Measurements from ENCODE around the gene FBLN7. TPM values are rescaled to one million over a fixed set of nuclear protein-coding genes. Genes with fewer than 3 reads are reported as not detected.
"Not testable (repeated sequence)": the region's sequence is repeated elsewhere in the genome, so short reads cannot be mapped to it uniquely, and the experiment has no call there.

The FBLN7 gene
- total and polyA plus RNA-seq, 4 donors, result 0.60 to 2.4 (median 1.9) TPM

DNA sequence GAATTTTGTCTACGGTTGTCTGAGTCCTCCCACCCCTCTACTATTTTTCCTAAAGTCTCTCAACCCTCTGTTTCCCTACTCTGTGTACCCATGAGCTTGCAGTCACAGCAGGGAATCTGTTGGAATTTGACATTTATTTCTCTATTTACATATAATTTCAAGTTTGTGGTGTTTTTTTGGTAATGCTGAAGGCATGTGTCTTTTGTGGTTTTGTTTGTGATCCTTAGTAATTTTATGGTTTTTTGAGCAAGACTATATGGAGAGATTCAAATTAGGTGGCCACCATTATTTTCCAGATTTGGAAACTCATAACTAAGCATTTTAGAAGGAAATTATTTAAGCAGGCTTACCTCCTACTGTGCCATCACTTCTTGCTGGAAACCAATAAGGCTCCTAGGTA, 27.2 kb upstream of the FBLN7 start (continued):
- no peak for TF ChIP-seq TAF1 (conservative IDR thresholded peaks at IDR 0.05)

DNA sequence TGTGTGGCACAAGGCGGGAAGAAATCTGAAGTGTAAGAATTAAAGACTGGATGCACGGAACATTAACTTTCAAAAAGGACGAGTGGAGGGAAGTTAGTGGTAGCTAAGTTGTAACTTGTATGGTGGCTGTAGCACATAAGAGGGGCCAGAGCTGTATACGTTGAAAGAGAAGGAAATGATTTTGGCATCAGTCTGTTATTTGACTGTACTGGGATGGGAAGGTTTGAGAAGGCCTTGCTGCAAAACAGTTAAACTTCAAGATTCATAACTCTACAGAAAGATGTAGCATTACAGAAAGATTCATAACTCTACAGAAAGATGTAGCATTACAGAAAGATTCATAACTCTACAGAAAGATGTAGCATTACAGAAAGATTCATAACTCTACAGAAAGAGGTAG, 24.8 kb upstream of the FBLN7 start:
- H3K9me3 ChIP-seq (ENCODE audit: control insufficient read depth in 4 of 4, low read length in 3 of 4), result peaks cover 0 to 11% (median under 1%) of the 10 kb centered on the region in 4 donors
- not testable (repeated sequence) for DNase-seq (ENCODE audit: low spot score); H3K27ac ChIP-seq (ENCODE audit: low read depth in 1 of 2, low read length in 2 of 2); H3K4me3 ChIP-seq (ENCODE audit: low read depth in 1 of 3, low read length in 3 of 3); H3K9ac ChIP-seq (ENCODE audit: low read depth in 1 of 2, low read length in 2 of 2); H3K4me1 ChIP-seq (ENCODE audit: control insufficient read depth in 4 of 4, insufficient read depth in 4 of 4, low read length in 3 of 4); H3K27me3 ChIP-seq (ENCODE audit: control insufficient read depth in 4 of 4, insufficient read depth in 4 of 4, low read length in 3 of 4)
- H3K36me3 ChIP-seq (ENCODE audit: control insufficient read depth in 4 of 4, insufficient read depth in 3 of 4, low read depth in 1 of 4, low read length in 3 of 4), result peaks cover 7 to 32% (median 18%) of the 10 kb centered on the region in 4 donors
- WGBS, result 98% methylated on average over 4 of the region's 4 CpGs

DNA sequence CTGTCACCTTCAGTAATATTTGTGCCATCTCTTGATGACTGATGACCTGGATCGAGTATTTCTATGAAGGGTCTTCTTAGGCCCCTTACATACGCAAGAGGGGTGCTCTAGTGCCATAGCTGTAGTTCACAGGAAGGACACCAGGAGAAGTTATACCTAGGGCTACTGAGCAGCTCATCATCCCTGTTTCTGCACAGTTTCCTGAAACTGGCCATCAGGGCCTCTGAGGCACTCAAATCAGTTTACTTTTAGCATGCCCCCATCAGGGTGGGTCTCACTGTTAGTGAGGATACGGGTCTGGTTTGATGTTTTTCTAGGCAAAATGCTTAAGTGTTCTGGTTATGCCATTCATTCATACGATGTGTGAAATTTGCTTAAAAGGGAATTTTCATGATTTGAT, 20.0 kb upstream of the FBLN7 start:
- TF ChIP-seq RXRA (IDR thresholded peaks at IDR 0.05), result no peak
- no peak for TF ChIP-seq GABPA (IDR thresholded peaks at IDR 0.05 in 1 of 2, conservative IDR thresholded peaks at IDR 0.05 in 1 of 2)
- TF ChIP-seq TAF1 (conservative IDR thresholded peaks at IDR 0.05), result no peak
- no peak for TF ChIP-seq HNF4G (IDR thresholded peaks at IDR 0.05)
- TF ChIP-seq, protein P1, sequence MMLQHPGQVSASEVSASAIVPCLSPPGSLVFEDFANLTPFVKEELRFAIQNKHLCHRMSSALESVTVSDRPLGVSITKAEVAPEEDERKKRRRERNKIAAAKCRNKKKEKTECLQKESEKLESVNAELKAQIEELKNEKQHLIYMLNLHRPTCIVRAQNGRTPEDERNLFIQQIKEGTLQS (IDR thresholded peaks at IDR 0.05), result no peak
- TF ChIP-seq FOXA1 (IDR thresholded peaks at IDR 0.05), result no peak
- no peak for TF ChIP-seq YY1 (IDR thresholded peaks at IDR 0.05)
- no peak for TF ChIP-seq HNF4A (conservative IDR thresholded peaks at IDR 0.05)
- TF ChIP-seq, protein P2, sequence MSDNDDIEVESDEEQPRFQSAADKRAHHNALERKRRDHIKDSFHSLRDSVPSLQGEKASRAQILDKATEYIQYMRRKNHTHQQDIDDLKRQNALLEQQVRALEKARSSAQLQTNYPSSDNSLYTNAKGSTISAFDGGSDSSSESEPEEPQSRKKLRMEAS (IDR thresholded peaks at IDR 0.05), result no peak
- no peak for TF ChIP-seq EGR1 (IDR thresholded peaks at IDR 0.05; ENCODE audit: low read depth in 2 of 2)
- TF ChIP-seq, protein P3, sequence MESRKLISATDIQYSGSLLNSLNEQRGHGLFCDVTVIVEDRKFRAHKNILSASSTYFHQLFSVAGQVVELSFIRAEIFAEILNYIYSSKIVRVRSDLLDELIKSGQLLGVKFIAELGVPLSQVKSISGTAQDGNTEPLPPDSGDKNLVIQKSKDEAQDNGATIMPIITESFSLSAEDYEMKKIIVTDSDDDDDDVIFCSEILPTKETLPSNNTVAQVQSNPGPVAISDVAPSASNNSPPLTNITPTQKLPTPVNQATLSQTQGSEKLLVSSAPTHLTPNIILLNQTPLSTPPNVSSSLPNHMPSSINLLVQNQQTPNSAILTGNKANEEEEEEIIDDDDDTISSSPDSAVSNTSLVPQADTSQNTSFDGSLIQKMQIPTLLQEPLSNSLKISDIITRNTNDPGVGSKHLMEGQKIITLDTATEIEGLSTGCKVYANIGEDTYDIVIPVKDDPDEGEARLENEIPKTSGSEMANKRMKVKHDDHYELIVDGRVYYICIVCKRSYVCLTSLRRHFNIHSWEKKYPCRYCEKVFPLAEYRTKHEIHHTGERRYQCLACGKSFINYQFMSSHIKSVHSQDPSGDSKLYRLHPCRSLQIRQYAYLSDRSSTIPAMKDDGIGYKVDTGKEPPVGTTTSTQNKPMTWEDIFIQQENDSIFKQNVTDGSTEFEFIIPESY (IDR thresholded peaks at IDR 0.05), result no peak
- no peak for TF ChIP-seq FOXA2 (IDR thresholded peaks at IDR 0.05)
- TF ChIP-seq, protein P4, sequence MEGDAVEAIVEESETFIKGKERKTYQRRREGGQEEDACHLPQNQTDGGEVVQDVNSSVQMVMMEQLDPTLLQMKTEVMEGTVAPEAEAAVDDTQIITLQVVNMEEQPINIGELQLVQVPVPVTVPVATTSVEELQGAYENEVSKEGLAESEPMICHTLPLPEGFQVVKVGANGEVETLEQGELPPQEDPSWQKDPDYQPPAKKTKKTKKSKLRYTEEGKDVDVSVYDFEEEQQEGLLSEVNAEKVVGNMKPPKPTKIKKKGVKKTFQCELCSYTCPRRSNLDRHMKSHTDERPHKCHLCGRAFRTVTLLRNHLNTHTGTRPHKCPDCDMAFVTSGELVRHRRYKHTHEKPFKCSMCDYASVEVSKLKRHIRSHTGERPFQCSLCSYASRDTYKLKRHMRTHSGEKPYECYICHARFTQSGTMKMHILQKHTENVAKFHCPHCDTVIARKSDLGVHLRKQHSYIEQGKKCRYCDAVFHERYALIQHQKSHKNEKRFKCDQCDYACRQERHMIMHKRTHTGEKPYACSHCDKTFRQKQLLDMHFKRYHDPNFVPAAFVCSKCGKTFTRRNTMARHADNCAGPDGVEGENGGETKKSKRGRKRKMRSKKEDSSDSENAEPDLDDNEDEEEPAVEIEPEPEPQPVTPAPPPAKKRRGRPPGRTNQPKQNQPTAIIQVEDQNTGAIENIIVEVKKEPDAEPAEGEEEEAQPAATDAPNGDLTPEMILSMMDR (IDR thresholded peaks at IDR 0.05; ENCODE audit: low read depth, low read length, missing input control), result no peak
- TF ChIP-seq RAD21 (IDR thresholded peaks at IDR 0.05), result no peak
- TF ChIP-seq, protein P5, sequence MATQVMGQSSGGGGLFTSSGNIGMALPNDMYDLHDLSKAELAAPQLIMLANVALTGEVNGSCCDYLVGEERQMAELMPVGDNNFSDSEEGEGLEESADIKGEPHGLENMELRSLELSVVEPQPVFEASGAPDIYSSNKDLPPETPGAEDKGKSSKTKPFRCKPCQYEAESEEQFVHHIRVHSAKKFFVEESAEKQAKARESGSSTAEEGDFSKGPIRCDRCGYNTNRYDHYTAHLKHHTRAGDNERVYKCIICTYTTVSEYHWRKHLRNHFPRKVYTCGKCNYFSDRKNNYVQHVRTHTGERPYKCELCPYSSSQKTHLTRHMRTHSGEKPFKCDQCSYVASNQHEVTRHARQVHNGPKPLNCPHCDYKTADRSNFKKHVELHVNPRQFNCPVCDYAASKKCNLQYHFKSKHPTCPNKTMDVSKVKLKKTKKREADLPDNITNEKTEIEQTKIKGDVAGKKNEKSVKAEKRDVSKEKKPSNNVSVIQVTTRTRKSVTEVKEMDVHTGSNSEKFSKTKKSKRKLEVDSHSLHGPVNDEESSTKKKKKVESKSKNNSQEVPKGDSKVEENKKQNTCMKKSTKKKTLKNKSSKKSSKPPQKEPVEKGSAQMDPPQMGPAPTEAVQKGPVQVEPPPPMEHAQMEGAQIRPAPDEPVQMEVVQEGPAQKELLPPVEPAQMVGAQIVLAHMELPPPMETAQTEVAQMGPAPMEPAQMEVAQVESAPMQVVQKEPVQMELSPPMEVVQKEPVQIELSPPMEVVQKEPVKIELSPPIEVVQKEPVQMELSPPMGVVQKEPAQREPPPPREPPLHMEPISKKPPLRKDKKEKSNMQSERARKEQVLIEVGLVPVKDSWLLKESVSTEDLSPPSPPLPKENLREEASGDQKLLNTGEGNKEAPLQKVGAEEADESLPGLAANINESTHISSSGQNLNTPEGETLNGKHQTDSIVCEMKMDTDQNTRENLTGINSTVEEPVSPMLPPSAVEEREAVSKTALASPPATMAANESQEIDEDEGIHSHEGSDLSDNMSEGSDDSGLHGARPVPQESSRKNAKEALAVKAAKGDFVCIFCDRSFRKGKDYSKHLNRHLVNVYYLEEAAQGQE (IDR thresholded peaks at IDR 0.05), result no peak
- TF ChIP-seq NR2F2 (IDR thresholded peaks at IDR 0.05), result no peak
- H3K27ac ChIP-seq (ENCODE audit: low read depth in 1 of 2, low read length in 2 of 2), result no peak overlapping the region
- no peak overlapping the region for H3K9ac ChIP-seq (ENCODE audit: low read depth in 1 of 2, low read length in 2 of 2)
- no peaks in the 10 kb centered on the region for H3K4me1 ChIP-seq (ENCODE audit: control insufficient read depth in 4 of 4, insufficient read depth in 4 of 4, low read length in 3 of 4)
- no peaks in the 10 kb centered on the region for H3K27me3 ChIP-seq (ENCODE audit: control insufficient read depth in 4 of 4, insufficient read depth in 4 of 4, low read length in 3 of 4)
- H3K9me3 ChIP-seq (ENCODE audit: control insufficient read depth in 4 of 4, low read length in 3 of 4), result no peaks in the 10 kb centered on the region
- H3K36me3 ChIP-seq (ENCODE audit: control insufficient read depth in 4 of 4, insufficient read depth in 3 of 4, low read depth in 1 of 4, low read length in 3 of 4), result peaks cover 0 to 17% (median 6%) of the 10 kb centered on the region in 4 donors
- no peak for DNase-seq (ENCODE audit: low spot score)
- 93% methylated on average over 4 of the region's 4 CpGs for WGBS
- H3K4me3 ChIP-seq (ENCODE audit: low read depth in 1 of 3, low read length in 3 of 3), result no peak overlapping the region
